ENCODE results near the gene TM4SF20.

TM4SF20 gene

DNA sequence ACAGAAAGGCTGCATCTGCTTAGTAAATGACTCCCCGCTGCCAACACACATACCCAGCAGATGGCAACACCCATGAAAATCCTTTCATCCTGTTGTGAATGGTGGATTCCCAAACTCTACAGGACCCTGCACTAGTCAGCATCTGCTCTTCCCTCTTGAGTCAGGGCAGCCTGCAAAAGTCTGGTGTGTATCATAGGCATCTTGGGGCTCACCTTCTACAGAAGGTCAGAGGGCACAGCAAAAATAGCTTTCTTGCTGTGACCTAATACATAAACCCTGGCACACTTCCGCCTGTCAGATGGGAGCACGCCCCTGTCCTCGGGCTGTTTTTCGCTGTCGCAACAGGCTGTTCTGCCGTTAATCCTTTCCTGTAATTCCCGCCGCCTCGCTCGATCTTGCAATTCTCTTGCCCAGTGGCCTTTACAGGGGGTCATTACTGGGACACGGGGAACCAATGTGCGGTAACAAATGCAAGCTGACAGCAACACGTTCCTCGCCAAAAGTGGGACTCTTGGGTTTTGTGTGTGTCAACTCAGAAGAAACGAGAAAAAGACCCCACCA, 28.6 kb upstream of the TM4SF20 start:
- Histone ChIP-seq H3K27me3 (ENCODE audit: control insufficient read depth, low read length) (peaks cover 9% of the 10 kb centered on the region), H3K4me3 (ENCODE audit: low read length) (no peak overlapping the region), H3K36me3 (ENCODE audit: control insufficient read depth, low read length) (no peaks in the 10 kb centered on the region), H3K4me1 (ENCODE audit: control insufficient read depth, low read length) (no peaks in the 10 kb centered on the region), H4K20me1 (ENCODE audit: control insufficient read depth, insufficient read depth, low read depth, low read length) (no peaks in the 10 kb centered on the region), H3K9me2 (replicated peaks; ENCODE audit: control insufficient read depth, low read length) (no peaks in the 10 kb centered on the region), H3K27ac (ENCODE audit: low read depth, low read length) (no peak overlapping the region), H3K79me2 (ENCODE audit: control insufficient read depth, low read length) (no peaks in the 10 kb centered on the region), H3K4me2 (ENCODE audit: low read length) (no peak overlapping the region), H3K9me3 (ENCODE audit: control insufficient read depth, insufficient read depth, low read length) (no peaks in the 10 kb centered on the region), H3F3A (ENCODE audit: control insufficient read depth, insufficient read depth) (no peaks in the 10 kb centered on the region)
- TF ChIP-seq, protein P1, sequence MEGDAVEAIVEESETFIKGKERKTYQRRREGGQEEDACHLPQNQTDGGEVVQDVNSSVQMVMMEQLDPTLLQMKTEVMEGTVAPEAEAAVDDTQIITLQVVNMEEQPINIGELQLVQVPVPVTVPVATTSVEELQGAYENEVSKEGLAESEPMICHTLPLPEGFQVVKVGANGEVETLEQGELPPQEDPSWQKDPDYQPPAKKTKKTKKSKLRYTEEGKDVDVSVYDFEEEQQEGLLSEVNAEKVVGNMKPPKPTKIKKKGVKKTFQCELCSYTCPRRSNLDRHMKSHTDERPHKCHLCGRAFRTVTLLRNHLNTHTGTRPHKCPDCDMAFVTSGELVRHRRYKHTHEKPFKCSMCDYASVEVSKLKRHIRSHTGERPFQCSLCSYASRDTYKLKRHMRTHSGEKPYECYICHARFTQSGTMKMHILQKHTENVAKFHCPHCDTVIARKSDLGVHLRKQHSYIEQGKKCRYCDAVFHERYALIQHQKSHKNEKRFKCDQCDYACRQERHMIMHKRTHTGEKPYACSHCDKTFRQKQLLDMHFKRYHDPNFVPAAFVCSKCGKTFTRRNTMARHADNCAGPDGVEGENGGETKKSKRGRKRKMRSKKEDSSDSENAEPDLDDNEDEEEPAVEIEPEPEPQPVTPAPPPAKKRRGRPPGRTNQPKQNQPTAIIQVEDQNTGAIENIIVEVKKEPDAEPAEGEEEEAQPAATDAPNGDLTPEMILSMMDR (IDR thresholded peaks at IDR 0.05; ENCODE audit: low read depth, low read length, poor library complexity, severe bottlenecking) = no peak
- TF ChIP-seq EZH2phosphoT487 (IDR thresholded peaks at IDR 0.05; ENCODE audit: borderline replicate concordance, low read length) = no peak

DNA sequence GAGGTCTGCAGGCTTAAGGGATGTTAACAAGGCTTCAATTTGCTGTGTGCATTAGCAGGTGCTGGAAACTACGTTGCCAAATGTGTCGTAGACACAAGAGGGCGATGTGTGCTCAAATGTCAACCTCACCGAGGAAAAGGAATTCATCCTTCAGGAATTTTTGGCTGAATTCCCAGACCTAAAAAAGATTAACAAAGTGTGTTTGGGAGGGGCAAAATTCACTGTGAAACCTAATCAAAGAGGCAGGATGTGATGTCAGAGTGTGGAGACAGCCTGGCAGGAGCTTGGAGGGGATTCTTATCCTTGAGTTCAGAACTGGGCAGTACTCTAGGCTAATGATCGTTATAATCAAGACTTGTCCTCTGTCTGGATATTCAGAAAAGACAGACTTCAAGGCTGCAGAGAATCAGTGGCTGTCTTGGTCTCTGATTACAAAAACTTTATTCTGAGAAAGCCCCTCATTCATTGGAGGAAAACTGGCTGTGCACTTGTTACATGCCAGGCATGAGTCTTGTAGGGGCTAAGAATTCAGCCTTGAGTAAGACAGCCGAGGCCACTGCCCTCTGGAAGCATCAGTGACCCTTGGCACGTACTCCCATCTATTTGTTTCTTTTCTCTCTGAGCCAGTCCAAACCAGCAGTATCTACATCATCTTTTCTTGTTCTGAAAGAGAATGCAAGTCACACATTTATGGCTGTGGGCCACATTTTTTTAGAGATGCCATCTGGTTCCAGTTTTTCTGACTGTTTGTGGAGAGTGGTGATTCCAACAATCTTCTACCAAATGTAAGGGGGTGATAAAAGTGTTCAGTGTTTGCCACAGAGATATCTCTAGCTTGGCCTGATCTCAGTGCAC, 27.3 kb upstream of the TM4SF20 start:
- Histone ChIP-seq H3K9me3 (ENCODE audit: control insufficient read depth, insufficient read depth, low read length) (no peaks in the 10 kb centered on the region), H3K27me3 (ENCODE audit: control insufficient read depth, low read length) (peaks cover 9% of the 10 kb centered on the region), H3F3A (ENCODE audit: control insufficient read depth, insufficient read depth) (no peaks in the 10 kb centered on the region), H3K36me3 (ENCODE audit: control insufficient read depth, low read length) (no peaks in the 10 kb centered on the region), H3K4me3 (ENCODE audit: low read length) (no peak overlapping the region), H3K27ac (ENCODE audit: low read depth, low read length) (no peak overlapping the region), H4K20me1 (ENCODE audit: control insufficient read depth, insufficient read depth, low read depth, low read length) (no peaks in the 10 kb centered on the region), H3K9me2 (replicated peaks; ENCODE audit: control insufficient read depth, low read length) (no peaks in the 10 kb centered on the region), H3K79me2 (ENCODE audit: control insufficient read depth, low read length) (no peaks in the 10 kb centered on the region), H3K4me2 (ENCODE audit: low read length) (no peak overlapping the region), H3K4me1 (ENCODE audit: control insufficient read depth, low read length) (no peaks in the 10 kb centered on the region)
- TF ChIP-seq EZH2phosphoT487 (IDR thresholded peaks at IDR 0.05; ENCODE audit: borderline replicate concordance, low read length) = no peak
- TF ChIP-seq, protein P1 (IDR thresholded peaks at IDR 0.05; ENCODE audit: low read depth, low read length, poor library complexity, severe bottlenecking) = peak; percentile 66

DNA sequence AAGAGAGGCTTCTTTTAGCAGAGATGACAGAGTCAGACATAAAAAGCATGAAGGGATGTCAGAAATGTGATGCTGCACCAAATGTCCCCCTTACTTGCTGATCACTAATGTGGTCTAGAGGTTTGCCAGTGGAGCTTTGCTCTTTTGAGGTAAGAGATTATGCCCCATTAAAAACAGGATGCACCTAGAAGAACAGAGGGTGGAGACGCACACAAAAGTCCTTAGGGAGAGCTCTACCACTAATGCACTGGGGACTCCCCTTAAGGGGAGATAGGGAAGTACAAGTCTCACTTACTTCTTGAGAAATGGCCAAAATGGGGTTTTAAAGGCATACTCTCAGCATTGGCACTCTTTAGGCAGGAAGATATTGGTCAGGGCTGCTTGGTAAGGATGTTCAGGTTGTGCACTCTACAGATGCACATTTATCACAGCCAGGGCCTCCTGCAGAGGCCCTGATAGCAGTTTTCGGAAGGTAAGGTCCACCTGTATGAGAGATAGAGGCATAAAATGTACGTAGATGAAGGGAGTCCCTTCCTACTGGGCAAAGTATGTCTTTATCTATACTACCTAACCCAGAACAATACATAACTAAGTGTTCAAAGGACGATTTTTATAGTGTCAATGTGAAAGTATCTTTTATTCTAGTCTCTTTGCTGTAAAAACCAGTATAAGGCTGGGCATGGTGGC, 25.6 kb upstream of the TM4SF20 start:
- no peaks in the 10 kb centered on the region for H3K9me3 ChIP-seq (ENCODE audit: control insufficient read depth, insufficient read depth, low read length)
- H3K4me3 ChIP-seq (ENCODE audit: low read length) = no peak overlapping the region
- no peaks in the 10 kb centered on the region for H3K4me1 ChIP-seq (ENCODE audit: control insufficient read depth, low read length)
- H3K36me3 ChIP-seq (ENCODE audit: control insufficient read depth, low read length) = no peaks in the 10 kb centered on the region
- no peaks in the 10 kb centered on the region for H3F3A ChIP-seq (ENCODE audit: control insufficient read depth, insufficient read depth)
- H3K79me2 ChIP-seq (ENCODE audit: control insufficient read depth, low read length) = no peaks in the 10 kb centered on the region
- no peak overlapping the region for H3K4me2 ChIP-seq (ENCODE audit: low read length)
- H3K27ac ChIP-seq (ENCODE audit: low read depth, low read length) = no peak overlapping the region
- H3K27me3 ChIP-seq (ENCODE audit: control insufficient read depth, low read length) = peaks cover 6% of the 10 kb centered on the region
- no peak for TF ChIP-seq EZH2phosphoT487 (IDR thresholded peaks at IDR 0.05; ENCODE audit: borderline replicate concordance, low read length)
- TF ChIP-seq, protein P1 (IDR thresholded peaks at IDR 0.05; ENCODE audit: low read depth, low read length, poor library complexity, severe bottlenecking) = no peak
- H4K20me1 ChIP-seq (ENCODE audit: control insufficient read depth, insufficient read depth, low read depth, low read length) = no peaks in the 10 kb centered on the region
- no peaks in the 10 kb centered on the region for H3K9me2 ChIP-seq (replicated peaks; ENCODE audit: control insufficient read depth, low read length)
